ENCODE measurements around the gene RACK1. TPM values are rescaled to one million over a fixed set of nuclear protein-coding genes. Genes with fewer than 3 reads are reported as not detected.
"Not testable (repeated sequence)": the region's sequence is repeated elsewhere in the genome, so short reads cannot be mapped to it uniquely, and the experiment has no call there.

RACK1 gene
- total RNA-seq, 1 experiment from 2014 or later, result 4,257 TPM

DNA sequence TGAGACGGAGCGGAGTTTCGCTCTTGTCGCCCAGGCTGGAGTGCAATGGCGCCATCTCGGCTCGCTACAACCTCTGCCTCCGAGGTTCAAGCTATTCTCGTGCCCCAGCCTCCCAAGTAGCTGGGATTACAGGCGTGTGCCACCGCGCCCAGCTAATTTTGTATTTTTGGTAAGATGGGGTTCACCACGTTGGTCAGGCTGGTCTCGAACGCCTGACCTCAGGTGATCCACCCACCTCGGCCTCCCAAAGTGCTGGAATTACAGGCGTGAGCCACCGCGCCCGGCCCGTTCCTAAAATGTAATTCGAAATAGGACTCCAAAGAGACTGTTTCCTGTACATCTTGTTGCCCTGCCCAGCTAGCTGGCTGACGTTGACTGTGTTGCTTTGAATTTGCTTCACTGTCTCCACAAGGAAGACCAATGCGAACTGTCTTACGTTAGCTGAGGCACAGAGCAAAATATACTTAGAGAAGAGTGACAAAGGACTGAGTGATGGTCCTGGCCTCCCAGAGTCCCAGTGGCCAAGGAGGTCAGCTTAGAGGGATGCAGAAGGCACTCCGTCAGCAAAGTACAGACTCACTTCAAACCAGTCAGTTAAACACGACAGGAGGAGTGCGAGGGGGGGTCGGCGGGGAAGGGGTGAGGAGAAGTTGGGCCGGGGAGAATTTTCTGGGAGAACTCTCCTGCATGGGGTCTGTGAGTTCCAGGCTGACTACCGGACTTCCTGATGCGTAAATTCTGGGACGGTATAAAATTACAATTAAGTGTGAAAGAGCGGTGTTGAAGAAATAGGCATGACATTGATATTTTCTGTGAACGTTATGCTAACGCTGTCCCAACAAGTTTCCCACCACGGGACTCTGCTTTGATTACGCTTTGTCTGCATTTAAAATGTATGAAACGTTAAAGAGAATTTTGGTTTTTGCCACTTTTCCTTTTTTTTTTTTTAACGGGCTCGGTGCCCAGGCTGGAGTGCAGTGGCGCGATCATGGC lies 27.4 kb downstream of the RACK1 start:
- DNase-seq (ENCODE audit: low read depth), result peak; percentile 66

GRCh38 chr5:181214249-181214648 lies 29.5 kb downstream of the RACK1 start:
- not testable (repeated sequence) for DNase-seq (ENCODE audit: low read depth)

DNA sequence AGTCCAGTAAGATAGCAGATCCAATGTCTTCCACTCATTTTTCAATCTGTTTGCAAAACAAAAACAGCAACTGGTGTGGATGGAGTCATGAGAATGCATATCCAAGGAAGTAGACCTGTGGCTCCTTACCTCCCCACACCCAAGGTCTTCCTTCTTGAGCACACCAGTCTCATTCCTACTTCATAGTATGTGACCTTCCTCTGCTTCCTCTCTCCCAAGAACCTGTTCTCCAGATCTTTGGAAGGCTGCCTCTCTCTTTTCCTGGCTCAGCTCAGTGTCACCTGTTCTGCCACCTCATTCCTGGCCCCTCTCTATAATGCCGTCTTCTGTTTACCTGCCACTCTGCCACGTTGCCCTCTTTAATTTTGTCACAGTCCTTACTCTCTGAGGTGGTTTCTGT lies 30.8 kb downstream of the RACK1 start:
- no peak for DNase-seq (ENCODE audit: low read depth)

GRCh38 chr5:181212080-181212479 lies 31.6 kb downstream of the RACK1 start:
- no peak for DNase-seq (ENCODE audit: low read depth)

DNA sequence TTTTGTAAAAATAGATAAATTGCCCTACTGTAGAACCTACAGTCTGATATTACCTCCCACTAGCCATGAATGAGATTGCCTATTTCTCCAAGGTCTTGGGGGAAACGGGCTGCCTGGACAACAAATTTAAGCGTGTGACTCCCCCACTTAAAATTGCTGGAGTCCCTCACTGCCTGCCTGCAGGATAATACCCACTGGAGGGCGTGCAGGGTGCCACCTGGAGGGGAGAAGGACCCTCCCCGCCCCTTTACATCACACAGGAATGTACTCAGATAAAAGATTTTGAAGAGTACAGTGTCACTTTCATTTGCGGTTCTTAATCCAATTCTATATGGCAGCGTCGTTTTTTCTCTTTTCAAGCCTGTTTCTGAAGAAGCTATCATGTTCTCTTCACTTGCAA lies 32.5 kb downstream of the RACK1 start:
- DNase-seq (ENCODE audit: low read depth), result no peak

- DNase-seq (ENCODE audit: low read depth), result not testable (repeated sequence)
Measured at GRCh38 chr5:181210698-181211097, 33.0 kb downstream of the RACK1 start.

- not testable (repeated sequence) for DNase-seq (ENCODE audit: low read depth)
Measured at GRCh38 chr5:181210148-181210547, 33.6 kb downstream of the RACK1 start.

DNA sequence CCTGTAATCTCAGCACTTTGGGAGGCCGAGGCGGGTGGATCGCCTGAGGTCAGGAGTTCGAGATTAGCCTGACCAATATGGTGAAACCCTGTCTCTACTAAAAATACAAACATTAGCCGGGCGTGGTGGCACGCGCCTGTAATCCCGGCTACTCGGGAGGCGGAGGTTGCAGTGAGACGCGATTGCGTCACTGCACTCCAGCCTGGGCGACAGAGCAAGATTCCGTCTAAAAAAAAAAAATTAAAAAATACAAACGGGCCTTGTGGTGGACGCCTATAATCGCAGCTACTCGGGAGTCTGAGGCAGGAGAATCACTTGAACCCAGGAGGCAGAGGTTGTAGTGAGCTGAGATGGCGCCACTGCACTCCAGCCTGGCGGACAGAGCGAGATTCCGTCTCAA lies 34.7 kb downstream of the RACK1 start:
- not testable (repeated sequence) for DNase-seq (ENCODE audit: low read depth)

DNA sequence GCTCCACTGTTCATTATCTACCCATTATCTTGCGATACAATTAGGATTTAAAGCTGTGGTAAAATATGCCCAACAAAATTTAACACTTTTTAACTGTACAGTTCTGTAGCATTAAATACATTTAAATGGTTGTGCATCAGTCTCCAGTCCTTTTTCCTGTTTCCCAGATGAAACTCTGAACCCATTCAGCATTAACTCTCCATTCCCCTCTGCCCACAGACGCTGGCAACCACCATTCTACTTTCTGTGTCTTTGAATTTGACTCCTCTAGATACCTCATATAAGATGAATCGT lies 35.8 kb downstream of the RACK1 start:
- DNase-seq (ENCODE audit: low read depth), result no peak

- peak; percentile 92 for DNase-seq (ENCODE audit: low read depth)
Measured at GRCh38 chr5:181207214-181207959, 36.3 kb downstream of the RACK1 start.

DNA sequence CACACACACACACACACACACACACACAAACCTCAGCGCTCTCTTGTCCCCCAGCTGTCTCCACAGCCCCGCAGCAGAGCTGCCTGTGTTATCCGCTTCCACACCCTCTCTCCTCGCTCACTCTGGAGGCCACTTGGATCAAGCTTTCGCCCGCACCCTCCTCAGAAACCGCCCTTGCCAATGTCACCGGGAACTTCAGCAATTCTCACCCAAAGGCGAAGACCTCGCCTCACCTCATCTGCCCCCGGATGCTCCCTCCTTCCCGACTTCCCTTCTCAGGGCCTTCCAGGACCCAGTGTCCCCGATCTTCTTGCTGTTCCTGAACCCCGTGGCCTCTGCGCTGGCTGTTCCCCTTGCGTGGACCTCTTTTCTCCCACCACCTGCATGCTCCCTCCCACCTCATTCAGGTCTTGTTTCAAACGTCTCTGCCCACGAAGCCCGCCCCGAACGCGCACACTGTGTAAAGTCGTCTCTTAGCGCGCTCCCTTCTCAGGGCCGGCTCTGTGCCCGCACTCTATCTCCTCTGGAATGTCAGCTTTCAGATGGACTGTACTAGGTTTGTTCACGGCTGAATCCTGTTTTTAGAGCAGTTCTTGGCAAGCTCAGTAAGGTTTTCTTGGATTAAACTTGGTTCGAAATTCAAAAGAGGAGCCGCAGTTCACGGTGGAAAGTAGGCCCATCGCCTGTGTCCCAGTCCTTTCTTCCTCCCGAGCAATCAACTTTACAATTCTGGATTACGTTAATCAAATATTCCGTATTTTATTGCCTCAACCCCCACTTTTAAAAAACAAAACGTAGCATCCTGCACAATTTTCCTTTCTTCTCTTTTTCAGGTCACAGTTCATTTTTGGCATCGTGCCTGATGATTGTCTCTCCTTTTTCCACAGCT lies 37.7 kb downstream of the RACK1 start:
- peak; percentile 23 for DNase-seq (ENCODE audit: low read depth)

DNA sequence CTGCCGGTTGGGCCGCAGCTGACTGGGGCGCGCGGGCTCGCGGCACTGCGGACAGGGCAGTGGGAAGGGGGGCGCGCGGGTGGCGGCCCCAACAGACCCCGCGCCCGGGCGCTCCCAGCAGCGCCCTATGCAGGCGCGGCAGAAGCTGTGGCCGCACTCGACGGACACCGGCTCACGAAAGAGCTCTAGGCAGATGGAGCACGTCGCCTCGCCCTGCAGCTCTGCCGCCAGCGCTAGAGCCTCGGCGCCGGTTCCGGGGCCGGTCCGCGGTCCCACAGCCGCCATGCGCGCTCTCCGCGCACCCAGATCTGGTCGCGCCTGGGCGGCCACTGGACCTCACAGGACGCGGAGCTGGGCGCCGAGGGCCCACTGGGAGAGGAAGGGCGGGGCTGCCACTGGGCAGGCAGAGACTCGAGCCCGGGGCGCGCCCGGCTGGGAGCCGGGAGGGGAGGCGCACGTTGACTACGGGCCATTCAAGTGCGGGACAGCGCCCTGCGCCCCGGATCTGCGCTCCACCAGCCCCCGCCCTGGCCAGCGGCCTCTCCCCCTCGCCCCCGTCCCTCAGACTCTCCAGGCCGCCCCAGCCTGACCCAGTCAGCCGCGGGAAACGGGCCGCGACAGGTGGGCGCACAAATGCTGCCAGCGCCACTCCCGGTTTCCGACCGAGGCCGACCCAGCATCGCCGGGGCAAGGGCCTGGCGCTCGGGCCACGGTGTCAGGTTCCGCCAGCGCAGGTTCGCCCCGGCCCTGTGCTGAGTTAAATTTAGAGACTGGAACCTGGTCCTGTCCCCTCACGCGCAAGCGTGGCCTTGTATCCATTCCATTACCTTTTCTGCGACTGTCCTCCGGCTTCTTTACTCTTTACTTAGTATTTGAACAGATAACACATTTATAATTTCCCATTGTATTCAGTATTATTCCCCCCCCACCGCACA lies 38.6 kb downstream of the RACK1 start, which contains the start of gene TRIM7:
Gene TRIM7, minus strand, starts transcription at position 371 of the 935 bp plus-strand sequence. Its CDS starts 86 bp downstream, at position 285.
- peak; percentile 71 for DNase-seq (ENCODE audit: low read depth)

- peak; percentile 53 for DNase-seq (ENCODE audit: low read depth)
Measured at GRCh38 chr5:181204113-181204825, 39.4 kb downstream of the RACK1 start.

- peak; percentile 31 for DNase-seq (ENCODE audit: low read depth)
Measured at GRCh38 chr5:181203777-181204112, 40.0 kb downstream of the RACK1 start.

- DNase-seq (ENCODE audit: low read depth), result no peak
Measured at GRCh38 chr5:181203093-181203711, 40.5 kb downstream of the RACK1 start.

DNA sequence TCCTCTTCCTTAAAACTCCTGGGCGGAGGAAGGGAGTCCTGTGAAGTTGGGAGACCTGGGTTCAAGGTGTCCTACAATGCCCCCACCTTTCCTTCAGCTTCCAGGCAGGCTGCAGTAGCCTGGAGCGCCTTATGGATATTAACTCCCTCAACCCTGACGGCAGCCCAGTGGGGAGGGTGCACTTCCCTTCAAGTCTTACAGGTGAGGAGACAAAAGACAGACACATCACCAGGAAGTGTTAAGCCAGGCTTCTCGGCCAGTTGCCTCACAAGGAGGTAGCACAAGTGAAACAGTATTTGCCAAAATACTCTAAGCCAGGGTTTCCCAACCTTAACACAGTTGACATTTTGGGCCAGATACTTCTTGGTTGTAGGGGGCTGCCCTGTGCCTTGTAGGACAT lies 42.9 kb downstream of the RACK1 start:
- DNase-seq (ENCODE audit: low read depth), result no peak

DNA sequence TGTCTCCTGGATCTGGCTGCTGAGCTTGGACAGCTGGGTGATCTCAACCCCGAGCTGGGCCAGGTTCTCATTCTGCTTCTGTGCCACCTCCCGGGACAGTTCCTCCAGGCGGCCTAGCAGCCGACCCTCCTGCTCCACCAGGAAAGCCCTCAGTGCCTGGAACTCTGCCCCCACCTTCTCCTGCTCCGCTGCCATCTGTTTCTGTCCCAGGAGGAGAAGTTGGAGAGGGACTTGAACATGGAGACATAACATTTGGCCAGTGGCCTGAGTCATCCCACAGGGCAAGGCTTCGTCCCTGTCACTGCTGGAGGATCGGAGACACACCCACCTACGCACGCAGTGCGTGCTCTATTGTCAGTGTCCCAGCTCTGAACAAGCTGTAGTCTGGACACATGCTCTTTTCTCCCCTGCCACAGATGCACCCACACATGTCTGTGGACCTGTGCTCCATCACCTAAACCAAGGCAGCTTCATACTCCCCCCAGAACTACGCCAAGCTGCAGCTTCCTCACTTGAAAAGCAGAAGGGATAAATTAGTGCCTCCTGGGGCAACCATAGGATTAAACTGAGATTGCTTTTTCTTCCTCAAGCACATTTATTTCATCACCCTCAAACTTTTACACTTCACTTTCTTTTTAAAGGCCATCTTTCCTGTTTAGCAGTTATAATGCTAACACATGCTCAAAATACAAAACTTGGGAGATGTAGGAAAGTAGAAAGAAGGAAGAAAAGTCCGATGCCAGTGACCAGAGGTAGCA lies 43.6 kb downstream of the RACK1 start:
- no peak for DNase-seq (ENCODE audit: low read depth)

DNA sequence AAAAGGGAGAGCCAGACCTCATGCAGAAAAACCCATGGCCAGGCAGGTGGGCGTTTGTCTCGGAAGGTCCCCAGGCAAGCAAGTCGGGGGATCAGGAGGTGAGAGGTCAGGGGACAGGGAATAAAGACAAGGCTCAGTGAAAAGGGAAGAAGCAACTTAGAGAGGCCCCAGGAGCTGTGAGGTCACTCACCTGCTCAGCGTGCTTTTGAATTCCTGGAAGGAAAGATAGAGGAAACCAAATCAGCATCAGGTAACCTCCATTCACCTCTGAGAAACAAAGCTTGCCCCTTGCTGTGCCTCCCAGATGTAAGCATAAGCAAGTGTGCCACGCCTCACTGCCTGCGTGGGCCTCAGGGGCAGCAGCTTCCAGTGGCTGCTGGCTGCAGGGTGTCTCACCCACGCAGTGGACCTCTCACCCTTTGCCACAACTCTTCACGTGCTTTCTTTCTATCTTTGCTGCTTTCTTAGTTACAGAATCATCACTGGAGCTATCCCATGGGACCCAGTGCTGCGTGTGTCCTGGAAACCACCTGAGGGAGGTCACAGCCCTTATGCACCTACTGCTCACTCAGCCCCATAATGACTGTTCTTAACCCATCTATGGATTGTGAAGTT lies 44.7 kb downstream of the RACK1 start:
- no peak for DNase-seq (ENCODE audit: low read depth)
